ENCODE results near the gene ACACB.

DNA sequence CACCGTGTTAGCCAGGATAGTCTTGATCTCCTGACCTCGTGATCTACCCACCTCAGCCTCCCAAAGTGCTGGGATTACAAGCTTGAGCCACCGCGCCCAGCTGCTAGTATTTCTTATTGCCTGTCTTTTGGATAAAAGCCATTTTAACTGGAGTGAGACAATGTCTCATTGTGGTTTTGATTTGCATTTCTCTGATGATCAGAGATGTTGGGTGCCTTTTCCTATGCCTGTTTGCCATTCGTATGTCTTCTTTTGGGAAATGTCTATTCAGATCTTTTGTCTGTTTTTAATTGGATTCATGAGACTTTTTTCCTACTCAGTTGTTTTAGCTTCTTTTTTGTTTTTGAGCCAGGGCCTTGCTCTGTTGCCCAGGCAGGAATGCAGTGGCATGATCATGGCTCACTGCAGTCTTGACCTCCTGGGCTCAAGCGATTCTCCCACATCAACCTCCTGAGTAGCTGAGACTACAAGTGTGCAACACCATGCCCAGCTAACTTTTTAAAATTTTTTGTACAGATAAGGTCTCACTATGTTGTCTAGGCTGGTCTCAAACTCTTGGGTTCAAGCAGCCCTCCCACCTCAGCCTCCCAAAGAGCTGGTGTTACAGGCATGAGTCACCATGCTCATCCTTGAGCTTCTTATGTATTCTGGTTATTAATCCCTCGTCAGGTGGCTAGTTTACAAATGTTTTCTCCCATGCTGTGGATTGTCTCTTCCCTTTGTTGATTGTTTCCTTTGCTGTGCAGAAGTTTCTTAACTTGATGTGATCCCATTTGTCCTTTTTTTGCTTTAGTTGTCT is 65.9 kb downstream of the ACACB start:
- no peak for TF ChIP-seq POLR2A (IDR thresholded peaks at IDR 0.05)
- TF ChIP-seq, protein P1, sequence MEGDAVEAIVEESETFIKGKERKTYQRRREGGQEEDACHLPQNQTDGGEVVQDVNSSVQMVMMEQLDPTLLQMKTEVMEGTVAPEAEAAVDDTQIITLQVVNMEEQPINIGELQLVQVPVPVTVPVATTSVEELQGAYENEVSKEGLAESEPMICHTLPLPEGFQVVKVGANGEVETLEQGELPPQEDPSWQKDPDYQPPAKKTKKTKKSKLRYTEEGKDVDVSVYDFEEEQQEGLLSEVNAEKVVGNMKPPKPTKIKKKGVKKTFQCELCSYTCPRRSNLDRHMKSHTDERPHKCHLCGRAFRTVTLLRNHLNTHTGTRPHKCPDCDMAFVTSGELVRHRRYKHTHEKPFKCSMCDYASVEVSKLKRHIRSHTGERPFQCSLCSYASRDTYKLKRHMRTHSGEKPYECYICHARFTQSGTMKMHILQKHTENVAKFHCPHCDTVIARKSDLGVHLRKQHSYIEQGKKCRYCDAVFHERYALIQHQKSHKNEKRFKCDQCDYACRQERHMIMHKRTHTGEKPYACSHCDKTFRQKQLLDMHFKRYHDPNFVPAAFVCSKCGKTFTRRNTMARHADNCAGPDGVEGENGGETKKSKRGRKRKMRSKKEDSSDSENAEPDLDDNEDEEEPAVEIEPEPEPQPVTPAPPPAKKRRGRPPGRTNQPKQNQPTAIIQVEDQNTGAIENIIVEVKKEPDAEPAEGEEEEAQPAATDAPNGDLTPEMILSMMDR (IDR thresholded peaks at IDR 0.05), result no peak

Measured in Peyer's patch (tissue), 4 donors.